Measurements from ENCODE around the gene GFAP.
A peak's percentile ranks its signal among the peaks of the same experiment; 100 is the strongest.

GFAP gene

GRCh38 chr17:44910231-44911106 lies 4.8 kb downstream of the GFAP start:
- H4K91ac ChIP-seq (ENCODE audit: low read depth, low read length, poor library complexity): no peak overlapping the region
- H2BK12ac ChIP-seq (ENCODE audit: low read length): no peak overlapping the region
- no peak overlapping the region for H2BK5ac ChIP-seq (ENCODE audit: low read length)
- H2AFZ ChIP-seq (ENCODE audit: low read length): peak overlapping the region; percentile 82
- no peak overlapping the region for H3K4ac ChIP-seq (ENCODE audit: low read length)
- H4K8ac ChIP-seq (ENCODE audit: low read depth, low read length): no peak overlapping the region
- no peak for DNase-seq (ENCODE audit: low spot score)
- H3K27me3 ChIP-seq (ENCODE audit: control insufficient read depth in 3 of 3, insufficient read depth in 3 of 3, low read depth in 1 of 3, low read length in 3 of 3): peaks cover 0 to 32% (median 24%) of the 10 kb centered on the region in 3 experiments
- no peak overlapping the region for H3K23ac ChIP-seq (ENCODE audit: low read depth, low read length, poor library complexity)
- H2AK5ac ChIP-seq (ENCODE audit: low read depth, low read length): peak overlapping the region; percentile 89
- H3K79me1 ChIP-seq (ENCODE audit: low read depth, low read length): no peaks in the 10 kb centered on the region
- no peak overlapping the region for H3K4me2 ChIP-seq (ENCODE audit: insufficient read depth, low read length, poor library complexity, severe bottlenecking)
- no peak overlapping the region for H3K14ac ChIP-seq (ENCODE audit: low read length)
- no peak overlapping the region for H3K18ac ChIP-seq (ENCODE audit: low read length)
- no peak overlapping the region for H2BK120ac ChIP-seq (ENCODE audit: low read depth, low read length)
- no peak overlapping the region for H3K4me3 ChIP-seq (ENCODE audit: low read length in 2 of 2)
- H2BK15ac ChIP-seq (ENCODE audit: low read length): peak overlapping the region; percentile 12
- H3K4me1 ChIP-seq (ENCODE audit: control insufficient read depth in 2 of 2, insufficient read depth in 1 of 2, low read depth in 1 of 2, low read length in 2 of 2): peaks cover 5 to 24% of the 10 kb centered on the region in 2 donors
- H3K27ac ChIP-seq (replicated peaks; ENCODE audit: low read length): no peak overlapping the region
- no peaks in the 10 kb centered on the region for H3K36me3 ChIP-seq (replicated peaks in 1 of 2; ENCODE audit: control insufficient read depth in 2 of 2, insufficient read depth in 2 of 2, low read length in 2 of 2)
- no CpG with 5 or more reads among the region's 13 CpGs for WGBS, 2 donors (ENCODE audit: extremely low coverage in 2 of 2, insufficient read length in 2 of 2, insufficient replicate concordance in 1 of 2)
- no peaks in the 10 kb centered on the region for H3K9me3 ChIP-seq (replicated peaks in 1 of 2; ENCODE audit: control insufficient read depth in 2 of 2, insufficient read depth in 1 of 2, low read depth in 1 of 2, low read length in 2 of 2)
- H3K9ac ChIP-seq (ENCODE audit: low read depth, low read length, poor library complexity): no peak overlapping the region

GRCh38 chr17:44909681-44910144 lies 5.6 kb downstream of the GFAP start:
- Histone ChIP-seq H2AFZ (ENCODE audit: low read length) (peak overlapping the region; percentile 82), H3K27me3 (ENCODE audit: control insufficient read depth in 3 of 3, insufficient read depth in 3 of 3, low read depth in 1 of 3, low read length in 3 of 3) (peaks cover 0 to 32% (median 24%) of the 10 kb centered on the region in 3 experiments), H2BK5ac (ENCODE audit: low read length) (no peak overlapping the region), H3K79me1 (ENCODE audit: low read depth, low read length) (no peaks in the 10 kb centered on the region), H3K4ac (ENCODE audit: low read length) (no peak overlapping the region), H2BK15ac (ENCODE audit: low read length) (no peak overlapping the region), H2BK12ac (ENCODE audit: low read length) (no peak overlapping the region), H2BK120ac (ENCODE audit: low read depth, low read length) (no peak overlapping the region), H3K14ac (ENCODE audit: low read length) (no peak overlapping the region), H3K23ac (ENCODE audit: low read depth, low read length, poor library complexity) (no peak overlapping the region), H3K18ac (ENCODE audit: low read length) (no peak overlapping the region), H3K4me3 (ENCODE audit: low read length in 2 of 2) (no peak overlapping the region), H3K27ac (replicated peaks; ENCODE audit: low read length) (no peak overlapping the region), H3K9ac (ENCODE audit: low read depth, low read length, poor library complexity) (no peak overlapping the region), H3K4me1 (ENCODE audit: control insufficient read depth in 2 of 2, insufficient read depth in 1 of 2, low read depth in 1 of 2, low read length in 2 of 2) (peaks cover 3 to 23% of the 10 kb centered on the region in 2 donors), H3K4me2 (ENCODE audit: insufficient read depth, low read length, poor library complexity, severe bottlenecking) (no peak overlapping the region), H2AK5ac (ENCODE audit: low read depth, low read length) (peak overlapping the region; percentile 16), H3K36me3 (replicated peaks in 1 of 2; ENCODE audit: control insufficient read depth in 2 of 2, insufficient read depth in 2 of 2, low read length in 2 of 2) (no peaks in the 10 kb centered on the region), H3K9me3 (replicated peaks in 1 of 2; ENCODE audit: control insufficient read depth in 2 of 2, insufficient read depth in 1 of 2, low read depth in 1 of 2, low read length in 2 of 2) (no peaks in the 10 kb centered on the region), H4K8ac (ENCODE audit: low read depth, low read length) (no peak overlapping the region), H4K91ac (ENCODE audit: low read depth, low read length, poor library complexity) (no peak overlapping the region)
- DNase-seq (ENCODE audit: low spot score): no peak
- WGBS, 2 donors (ENCODE audit: extremely low coverage in 2 of 2, insufficient read length in 2 of 2, insufficient replicate concordance in 1 of 2): no CpG with 5 or more reads among the region's 11 CpGs

- Histone ChIP-seq H2AFZ (ENCODE audit: low read length) (no peak overlapping the region), H4K91ac (ENCODE audit: low read depth, low read length, poor library complexity) (no peak overlapping the region), H3K23ac (ENCODE audit: low read depth, low read length, poor library complexity) (no peak overlapping the region), H3K4me1 (ENCODE audit: control insufficient read depth in 2 of 2, insufficient read depth in 1 of 2, low read depth in 1 of 2, low read length in 2 of 2) (peaks cover 3 to 23% of the 10 kb centered on the region in 2 donors), H2BK15ac (ENCODE audit: low read length) (no peak overlapping the region), H2AK5ac (ENCODE audit: low read depth, low read length) (no peak overlapping the region), H3K4ac (ENCODE audit: low read length) (no peak overlapping the region), H3K18ac (ENCODE audit: low read length) (no peak overlapping the region), H2BK5ac (ENCODE audit: low read length) (no peak overlapping the region), H3K14ac (ENCODE audit: low read length) (no peak overlapping the region), H3K4me3 (ENCODE audit: low read length in 2 of 2) (no peak overlapping the region), H3K27ac (replicated peaks; ENCODE audit: low read length) (no peak overlapping the region), H3K9me3 (replicated peaks in 1 of 2; ENCODE audit: control insufficient read depth in 2 of 2, insufficient read depth in 1 of 2, low read depth in 1 of 2, low read length in 2 of 2) (no peaks in the 10 kb centered on the region), H3K9ac (ENCODE audit: low read depth, low read length, poor library complexity) (no peak overlapping the region), H3K36me3 (replicated peaks in 1 of 2; ENCODE audit: control insufficient read depth in 2 of 2, insufficient read depth in 2 of 2, low read length in 2 of 2) (no peaks in the 10 kb centered on the region), H3K27me3 (ENCODE audit: control insufficient read depth in 3 of 3, insufficient read depth in 3 of 3, low read depth in 1 of 3, low read length in 3 of 3) (peaks cover 0 to 32% (median 21%) of the 10 kb centered on the region in 3 experiments), H4K8ac (ENCODE audit: low read depth, low read length) (no peak overlapping the region), H2BK12ac (ENCODE audit: low read length) (no peak overlapping the region), H3K79me1 (ENCODE audit: low read depth, low read length) (no peaks in the 10 kb centered on the region), H3K4me2 (ENCODE audit: insufficient read depth, low read length, poor library complexity, severe bottlenecking) (no peak overlapping the region), H2BK120ac (ENCODE audit: low read depth, low read length) (no peak overlapping the region)
- whole genome bisulfite sequencing, 2 donors (ENCODE audit: extremely low coverage in 2 of 2, insufficient read length in 2 of 2, insufficient replicate concordance in 1 of 2): no CpG with 5 or more reads among the region's 10 CpGs
- DNase-seq (ENCODE audit: low spot score): no peak
Observed at GRCh38 chr17:44908761-44909326, 6.5 kb downstream of the GFAP start.
